ENCODE data around the gene XPOT.

- TF ChIP-seq POLR2AphosphoS5 (IDR thresholded peaks at IDR 0.05) (no peak), POLR2A (IDR thresholded peaks at IDR 0.05) (no peak), CTCF (IDR thresholded peaks at IDR 0.05) (no peak), EP300 (IDR thresholded peaks at IDR 0.05) (no peak)
Observed at GRCh38 chr12:64390275-64390851, 13.8 kb upstream of the XPOT start, which contains the start of gene C12orf56.
